C4-2B (cell line): ENCODE measurements around the gene OR2C1.

Experiments used
- ZFX ChIP-seq: fragments of 450-650 bp; IDR thresholded peaks from 2 replicates; pipeline ENCODE4 v1.6.1; 2017
- TF ChIP-seq, protein P1 (sequence below): fragments of 450-650 bp; conservative IDR thresholded peaks from 2 replicates; pipeline ENCODE4 v1.5.1; 2017; ENCODE audit warnings: mild to moderate bottlenecking

DNA sequence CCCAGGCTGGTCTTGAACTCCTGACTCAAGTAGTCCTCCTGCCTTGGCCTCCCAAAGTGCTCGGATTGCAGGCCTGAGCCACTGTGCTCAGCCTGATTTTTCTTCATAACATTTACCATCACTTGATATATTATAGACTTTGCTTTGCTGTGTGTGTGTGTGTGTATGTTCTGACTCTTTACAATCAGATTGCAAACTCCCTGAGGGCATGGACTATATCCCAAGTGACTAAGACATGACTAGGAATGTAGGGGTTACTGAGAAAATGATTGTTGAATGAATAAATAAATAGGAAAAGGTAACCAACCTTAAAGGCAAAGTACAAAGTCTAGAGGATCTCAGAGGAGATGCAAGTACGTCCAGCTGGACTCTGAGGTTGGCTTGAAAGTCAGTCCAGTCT is 9.6 kb upstream of the OR2C1 start:
- TF ChIP-seq, protein P1, sequence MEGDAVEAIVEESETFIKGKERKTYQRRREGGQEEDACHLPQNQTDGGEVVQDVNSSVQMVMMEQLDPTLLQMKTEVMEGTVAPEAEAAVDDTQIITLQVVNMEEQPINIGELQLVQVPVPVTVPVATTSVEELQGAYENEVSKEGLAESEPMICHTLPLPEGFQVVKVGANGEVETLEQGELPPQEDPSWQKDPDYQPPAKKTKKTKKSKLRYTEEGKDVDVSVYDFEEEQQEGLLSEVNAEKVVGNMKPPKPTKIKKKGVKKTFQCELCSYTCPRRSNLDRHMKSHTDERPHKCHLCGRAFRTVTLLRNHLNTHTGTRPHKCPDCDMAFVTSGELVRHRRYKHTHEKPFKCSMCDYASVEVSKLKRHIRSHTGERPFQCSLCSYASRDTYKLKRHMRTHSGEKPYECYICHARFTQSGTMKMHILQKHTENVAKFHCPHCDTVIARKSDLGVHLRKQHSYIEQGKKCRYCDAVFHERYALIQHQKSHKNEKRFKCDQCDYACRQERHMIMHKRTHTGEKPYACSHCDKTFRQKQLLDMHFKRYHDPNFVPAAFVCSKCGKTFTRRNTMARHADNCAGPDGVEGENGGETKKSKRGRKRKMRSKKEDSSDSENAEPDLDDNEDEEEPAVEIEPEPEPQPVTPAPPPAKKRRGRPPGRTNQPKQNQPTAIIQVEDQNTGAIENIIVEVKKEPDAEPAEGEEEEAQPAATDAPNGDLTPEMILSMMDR = no peak
- no peak for TF ChIP-seq ZFX
